WTC11 (cell line): ENCODE data around the gene EFCC1. TPM values are rescaled to one million over a fixed set of nuclear protein-coding genes. Genes with fewer than 3 reads are reported as not detected.
A peak's percentile ranks its signal among the peaks of the same experiment; 100 is the strongest.
"Not testable (repeated sequence)": the region's sequence is repeated elsewhere in the genome, so short reads cannot be mapped to it uniquely, and the experiment has no call there.

Experiments used
- ATAC-seq: fragments of 200-7000 bp; cut with Tn5 transposase; 2 replicates; pipeline ENCODE4 v1.10.0; 2021; ENCODE audit warnings: mild to moderate bottlenecking, moderate library complexity
- CTCF ChIA-PET: fragments of 300-600 bp; sonication (Branson Sonifier 250); formaldehyde crosslinking; loops from one replicate; lab custom pipeline; 2021; ENCODE audit warnings: antibody characterized with exemption; lab: Charles Lee
- POLR2A ChIA-PET: fragments of 350-600 bp; sonication (Branson Sonifier 250); formaldehyde crosslinking; loops from one replicate; lab custom pipeline; 2021; ENCODE audit warnings: antibody characterized with exemption; lab: Charles Lee
- DNase-seq: peaks from one replicate; pipeline ENCODE4 v3.0.0; 2021; ENCODE audit warnings: low spot score
- H3K27ac Mint-ChIP-seq: 2 replicates; pipeline ENCODE4 v1.8.0; 2021; ENCODE audit warnings: mixed read lengths
- H3K27me3 Mint-ChIP-seq: 2 replicates; pipeline ENCODE4 v1.8.0; 2021; ENCODE audit warnings: low read depth, mild to moderate bottlenecking, moderate library complexity, mixed read lengths
- H3K36me3 Mint-ChIP-seq: 2 replicates; pipeline ENCODE4 v1.8.0; 2021; ENCODE audit warnings: mixed read lengths
- H3K4me1 Mint-ChIP-seq: 2 replicates; pipeline ENCODE4 v1.8.0; 2022; ENCODE audit warnings: mixed read lengths
- H3K4me3 Mint-ChIP-seq: 2 replicates; pipeline ENCODE4 v1.8.0; 2021; ENCODE audit warnings: mild to moderate bottlenecking, moderate library complexity, mixed read lengths
- H3K9me3 Mint-ChIP-seq: 2 replicates; pipeline ENCODE4 v1.8.0; 2021; ENCODE audit warnings: mixed read lengths
- total RNA-seq: library from RNA; stranded (reverse); gene quantifications from 3 replicates; pipeline ENCODE4 v1.2.3, GENCODE V29; 2021

EFCC1 gene
- total RNA-seq, 1 experiment from 2014 or later, result 0.31 TPM

DNA sequence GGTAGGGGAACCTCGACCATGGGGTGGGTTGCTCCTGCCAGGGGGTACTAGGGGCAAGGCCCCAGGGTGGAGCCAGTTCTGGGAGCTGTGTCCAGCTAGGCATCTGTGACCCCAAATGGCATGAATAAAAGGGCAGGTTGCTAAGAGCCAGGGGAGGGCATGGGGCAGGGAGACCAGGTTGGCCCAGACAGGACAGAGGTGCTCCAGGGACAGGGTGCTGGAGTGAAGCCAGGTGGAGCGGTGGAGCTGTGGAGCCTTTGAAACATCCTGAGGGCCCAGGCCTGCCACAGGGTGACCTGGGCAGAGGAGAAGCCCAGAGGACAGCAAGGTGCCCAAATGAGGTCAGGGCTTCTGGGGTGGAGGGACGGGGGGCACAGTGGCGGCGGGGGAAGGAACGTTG lies 87.2 kb downstream of the EFCC1 start:
- H3K27ac Mint-ChIP-seq, H3K36me3 Mint-ChIP-seq, H3K4me3 Mint-ChIP-seq, H3K4me1 Mint-ChIP-seq, POLR2A ChIA-PET, H3K9me3 Mint-ChIP-seq, CTCF ChIA-PET, DNase-seq, H3K27me3 Mint-ChIP-seq: not testable (repeated sequence)
- ATAC-seq, result peak; percentile 16

Other genes with a start within 250 kb of the EFCC1 start
- gene ACAD9, start 121.7 kb upstream of the EFCC1 start, total RNA-seq, result 31.2 to 35.2 TPM (median 31.8 TPM) in 3 replicates
- 2.3 to 2.9 TPM (median 2.6 TPM) in 3 replicates for gene CFAP92, start 7.2 kb upstream of the EFCC1 start, total RNA-seq
- gene GP9, start 59.5 kb downstream of the EFCC1 start, total RNA-seq, result not detected in 3 replicates
- 20.2 to 34.5 TPM (median 21.0 TPM) in 3 replicates for gene RAB43, start 120.5 kb downstream of the EFCC1 start, total RNA-seq
- 21.4 to 25.0 TPM (median 21.5 TPM) in 3 replicates for gene ISY1, start 159.8 kb downstream of the EFCC1 start, total RNA-seq
- gene CNBP, start 182.6 kb downstream of the EFCC1 start, total RNA-seq, result 329 to 390 TPM (median 380 TPM) in 3 replicates
- gene COPG1, start 248.3 kb downstream of the EFCC1 start, total RNA-seq, result 121 to 132 TPM (median 129 TPM) in 3 replicates